ENCODE measurements around the gene TXLNB. TPM values are rescaled to one million over a fixed set of nuclear protein-coding genes. Genes with fewer than 3 reads are reported as not detected.

The TXLNB gene
- total RNA-seq, 2 experiments from 2014 or later: 7.9 to 12.4 TPM

- H3K36me3 ChIP-seq (ENCODE audit: insufficient read depth, low read length): peaks cover 16% of the 10 kb centered on the region
- peaks cover 22% of the 10 kb centered on the region for H3K4me1 ChIP-seq (ENCODE audit: insufficient read depth, low read length, poor library complexity, severe bottlenecking)
- no peaks in the 10 kb centered on the region for H4K20me1 ChIP-seq (ENCODE audit: insufficient read depth, low read length)
- no peak for TF ChIP-seq EZH2phosphoT487 (IDR thresholded peaks at IDR 0.05; ENCODE audit: borderline replicate concordance, low read depth, low read length)
- no peak for TF ChIP-seq CTCF (conservative IDR thresholded peaks at IDR 0.05; ENCODE audit: low read length)
- no peak overlapping the region for H2AFZ ChIP-seq (ENCODE audit: low read length)
- peak; percentile 29 for DNase-seq (ENCODE audit: low spot score)
- intact Hi-C loops (cut with micrococcal nuclease; ENCODE audit: unreplicated experiment): no loop called here
- no peaks in the 10 kb centered on the region for H3K9me2 ChIP-seq (ENCODE audit: insufficient read depth, low read length)
- H3K9me3 ChIP-seq (ENCODE audit: low read length): no peaks in the 10 kb centered on the region
- CTCF ChIA-PET (ENCODE audit: unreplicated experiment): interaction anchor here (1.4 kb wide), 1 partner anchor 11 kb away, joined by 3 read pairs; no protein-coding TSS in a partner anchor
- POLR2A ChIA-PET: interaction anchor here (0.9 to 2.0 kb wide), 5 partner anchors 11 to 37 kb away, joined by 3 to 10 read pairs (median 4); partner anchors contain the start of gene TXLNB
- no peak overlapping the region for H3K4me3 ChIP-seq (ENCODE audit: low read depth, low read length, poor library complexity, severe bottlenecking)
- BruUV-seq (replicated peaks): no TSS peak
- no peak overlapping the region for H3K4me2 ChIP-seq (ENCODE audit: low read length)
- H3K79me2 ChIP-seq (ENCODE audit: insufficient read depth, low read depth, low read length): no peaks in the 10 kb centered on the region
- H3K27ac ChIP-seq (ENCODE audit: low read depth, low read length, poor library complexity, severe bottlenecking): no peak overlapping the region
These were observed 21.4 kb upstream of the TXLNB start for GRCh38 chr6:139313229-139313628.

- no peak overlapping the region for H3K4me3 ChIP-seq (ENCODE audit: low read depth, low read length, poor library complexity, severe bottlenecking)
- peaks cover 21% of the 10 kb centered on the region for H3K4me1 ChIP-seq (ENCODE audit: insufficient read depth, low read length, poor library complexity, severe bottlenecking)
- H2AFZ ChIP-seq (ENCODE audit: low read length): no peak overlapping the region
- ChIA-PET CTCF (ENCODE audit: unreplicated experiment) (interaction anchor here (0.9 kb wide), 1 partner anchor 10 kb away, joined by 3 read pairs; no protein-coding TSS in a partner anchor), POLR2A (interaction anchor here (0.6 to 2.0 kb wide), 4 partner anchors 10 to 55 kb away, joined by 3 to 10 read pairs (median 4); no protein-coding TSS in a partner anchor)
- no peak for DNase-seq (ENCODE audit: low spot score)
- H3K36me3 ChIP-seq (ENCODE audit: insufficient read depth, low read length): peaks cover 12% of the 10 kb centered on the region
- H3K79me2 ChIP-seq (ENCODE audit: insufficient read depth, low read depth, low read length): no peaks in the 10 kb centered on the region
- no peak overlapping the region for H3K27ac ChIP-seq (ENCODE audit: low read depth, low read length, poor library complexity, severe bottlenecking)
- H3K4me2 ChIP-seq (ENCODE audit: low read length): no peak overlapping the region
- no peaks in the 10 kb centered on the region for H3K9me2 ChIP-seq (ENCODE audit: insufficient read depth, low read length)
- intact Hi-C loops (cut with micrococcal nuclease; ENCODE audit: unreplicated experiment): no loop called here
- H4K20me1 ChIP-seq (ENCODE audit: insufficient read depth, low read length): no peaks in the 10 kb centered on the region
- TF ChIP-seq CTCF (conservative IDR thresholded peaks at IDR 0.05; ENCODE audit: low read length): no peak
- no peaks in the 10 kb centered on the region for H3K9me3 ChIP-seq (ENCODE audit: low read length)
- no TSS peak for BruUV-seq (replicated peaks)
These were observed 20.0 kb upstream of the TXLNB start for GRCh38 chr6:139311831-139312230.

GRCh38 chr6:139308936-139309603 lies 17.3 kb upstream of the TXLNB start:
- no peak overlapping the region for H2AFZ ChIP-seq (ENCODE audit: low read length)
- H3K9me2 ChIP-seq (ENCODE audit: insufficient read depth, low read length): no peaks in the 10 kb centered on the region
- no peak for DNase-seq (ENCODE audit: low spot score)
- H3K27ac ChIP-seq (ENCODE audit: low read depth, low read length, poor library complexity, severe bottlenecking): no peak overlapping the region
- no peaks in the 10 kb centered on the region for H3K9me3 ChIP-seq (ENCODE audit: low read length)
- no peak overlapping the region for H3K4me3 ChIP-seq (ENCODE audit: low read depth, low read length, poor library complexity, severe bottlenecking)
- POLR2A ChIA-PET: interaction anchor here (1.3 kb wide), 1 partner anchor 9 kb away, joined by 3 read pairs; no protein-coding TSS in a partner anchor
- peaks cover 5% of the 10 kb centered on the region for H3K36me3 ChIP-seq (ENCODE audit: insufficient read depth, low read length)
- TF ChIP-seq CTCF (conservative IDR thresholded peaks at IDR 0.05; ENCODE audit: low read length) (no peak), EZH2phosphoT487 (IDR thresholded peaks at IDR 0.05; ENCODE audit: borderline replicate concordance, low read depth, low read length) (no peak)
- no TSS peak for BruUV-seq (replicated peaks)
- H3K79me2 ChIP-seq (ENCODE audit: insufficient read depth, low read depth, low read length): no peaks in the 10 kb centered on the region
- intact Hi-C loops (cut with micrococcal nuclease; ENCODE audit: unreplicated experiment): no loop called here
- H4K20me1 ChIP-seq (ENCODE audit: insufficient read depth, low read length): no peaks in the 10 kb centered on the region
- peaks cover 14% of the 10 kb centered on the region for H3K4me1 ChIP-seq (ENCODE audit: insufficient read depth, low read length, poor library complexity, severe bottlenecking)
- no peak overlapping the region for H3K4me2 ChIP-seq (ENCODE audit: low read length)
- CTCF ChIA-PET (ENCODE audit: unreplicated experiment): no interaction called here

All from OCI-LY7 (cell line).